Measurements from ENCODE around the gene IGFLR1. TPM values are rescaled to one million over a fixed set of nuclear protein-coding genes. Genes with fewer than 3 reads are reported as not detected.
A peak's percentile ranks its signal among the peaks of the same experiment; 100 is the strongest.

IGFLR1 gene
- total RNA-seq, 4 donors from 2014 or later: 2.0 to 14.1 (median 3.0) TPM

- no peak for DNase-seq
- Histone ChIP-seq H3K27ac (peak overlapping the region; percentile 77 to 86 (median 82)), H3K27me3 (no peaks in the 10 kb centered on the region), H3K9me3 (no peaks in the 10 kb centered on the region), H3K4me3 (peak overlapping the region; percentile 52 to 88 (median 78)), H3K4me1 (peaks cover 19 to 24% of the 10 kb centered on the region in 2 donors), H3K36me3 (peaks cover 0 to 50% of the 10 kb centered on the region in 2 donors)
- no peak for ATAC-seq
- intact Hi-C loops (cut with DNase I; ENCODE audit: low total_unique reads) (loop anchor here (1.0 to 10.0 kb wide), 5 partner anchors 37 to 1338 kb away; partner anchors contain the start of genes FXYD7, OVOL3, POLR2I and TBCB), in situ Hi-C loops (cut with MboI; ENCODE audit: low sequenced_read_pairs in 4 of 4) (no loop called here)
- no peak for TF ChIP-seq POLR2A (IDR thresholded peaks at IDR 0.05)
- no peak for TF ChIP-seq CTCF (IDR thresholded peaks at IDR 0.05 in 4 of 5, conservative IDR thresholded peaks at IDR 0.05 in 1 of 5)
Measured at GRCh38 chr19:35739275-35740107, 2.8 kb downstream of the IGFLR1 start.

DNA sequence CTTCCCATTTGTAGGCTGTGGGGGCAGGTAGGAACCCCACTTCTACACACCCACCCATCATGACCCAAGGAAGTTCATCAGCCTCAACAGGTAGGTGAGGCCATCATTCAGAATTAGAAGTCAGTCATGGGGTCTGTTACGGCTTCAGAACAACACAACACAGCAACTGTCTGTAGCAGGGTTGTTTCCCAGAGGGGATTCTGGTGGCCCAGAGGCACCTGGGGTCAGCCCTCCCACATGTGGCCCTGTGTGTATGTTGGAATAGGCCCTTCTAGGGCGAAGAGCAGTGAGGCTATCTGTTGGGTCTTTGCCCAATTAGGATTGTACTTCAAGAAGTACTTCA, 3.4 kb downstream of the IGFLR1 start:
- peaks cover 13 to 17% of the 10 kb centered on the region in 2 donors for H3K4me1 ChIP-seq

DNA sequence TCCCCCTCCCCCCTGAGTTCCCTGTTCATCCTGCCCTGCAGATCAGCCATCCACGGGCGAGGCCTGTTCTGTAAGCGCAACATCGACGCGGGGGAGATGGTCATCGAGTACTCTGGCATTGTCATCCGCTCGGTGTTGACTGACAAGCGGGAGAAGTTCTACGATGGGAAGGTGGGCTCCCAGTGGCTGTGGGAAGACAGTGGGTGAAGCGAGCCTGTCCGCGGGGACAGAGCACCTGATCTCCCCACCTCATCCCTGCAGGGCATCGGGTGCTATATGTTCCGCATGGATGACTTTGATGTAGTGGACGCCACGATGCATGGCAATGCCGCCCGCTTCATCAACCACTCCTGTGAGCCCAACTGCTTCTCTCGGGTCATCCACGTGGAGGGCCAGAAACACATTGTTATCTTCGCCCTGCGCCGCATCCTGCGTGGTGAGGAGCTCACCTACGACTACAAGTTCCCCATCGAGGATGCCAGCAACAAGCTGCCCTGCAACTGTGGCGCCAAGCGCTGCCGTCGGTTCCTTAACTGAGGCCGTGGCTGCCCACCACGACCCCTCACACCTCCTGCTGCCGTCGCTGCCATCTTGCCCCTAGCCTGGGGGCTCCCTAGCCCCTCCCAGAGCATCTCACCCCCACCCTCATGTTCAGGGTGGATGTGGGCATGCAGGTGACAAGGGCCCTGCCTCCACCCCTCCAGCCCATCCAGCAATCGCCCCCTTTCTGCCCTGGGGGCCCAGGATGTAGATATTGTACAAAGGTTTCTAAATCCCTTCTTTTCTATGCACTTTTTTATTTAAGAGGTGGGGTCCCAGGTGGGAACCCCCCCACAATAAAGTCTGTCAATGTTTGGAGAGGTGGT, 4.0 kb downstream of the IGFLR1 start:
- no peak for ATAC-seq
- Histone ChIP-seq H3K9me3 (no peaks in the 10 kb centered on the region), H3K36me3 (peaks cover 0 to 57% of the 10 kb centered on the region in 2 donors), H3K4me3 (no peak overlapping the region), H3K27me3 (no peaks in the 10 kb centered on the region), H3K27ac (no peak overlapping the region), H3K4me1 (peaks cover 12 to 16% of the 10 kb centered on the region in 2 donors)
- TF ChIP-seq CTCF (IDR thresholded peaks at IDR 0.05 in 4 of 5, conservative IDR thresholded peaks at IDR 0.05 in 1 of 5): no peak
- TF ChIP-seq POLR2A (IDR thresholded peaks at IDR 0.05): no peak
- intact Hi-C loops (cut with DNase I; ENCODE audit: low total_unique reads) (no loop called here), in situ Hi-C loops (cut with MboI; ENCODE audit: low sequenced_read_pairs in 4 of 4) (no loop called here)
- DNase-seq: no peak

More for the DNA sequence above, 3.4 kb downstream of the IGFLR1 start:
- DNase-seq (no peak), ATAC-seq (no peak)
- Histone ChIP-seq H3K27ac (peak overlapping the region in 2 of 4 donors; percentile 14 to 86), H3K36me3 (peaks cover 0 to 53% of the 10 kb centered on the region in 2 donors), H3K27me3 (no peaks in the 10 kb centered on the region), H3K9me3 (no peaks in the 10 kb centered on the region), H3K4me3 (no peak overlapping the region)
- in situ Hi-C loops (cut with MboI; ENCODE audit: low sequenced_read_pairs in 4 of 4) (no loop called here), intact Hi-C loops (cut with DNase I; ENCODE audit: low total_unique reads) (no loop called here)
- no peak for TF ChIP-seq CTCF (IDR thresholded peaks at IDR 0.05 in 4 of 5, conservative IDR thresholded peaks at IDR 0.05 in 1 of 5)
- no peak for TF ChIP-seq POLR2A (IDR thresholded peaks at IDR 0.05)

DNA sequence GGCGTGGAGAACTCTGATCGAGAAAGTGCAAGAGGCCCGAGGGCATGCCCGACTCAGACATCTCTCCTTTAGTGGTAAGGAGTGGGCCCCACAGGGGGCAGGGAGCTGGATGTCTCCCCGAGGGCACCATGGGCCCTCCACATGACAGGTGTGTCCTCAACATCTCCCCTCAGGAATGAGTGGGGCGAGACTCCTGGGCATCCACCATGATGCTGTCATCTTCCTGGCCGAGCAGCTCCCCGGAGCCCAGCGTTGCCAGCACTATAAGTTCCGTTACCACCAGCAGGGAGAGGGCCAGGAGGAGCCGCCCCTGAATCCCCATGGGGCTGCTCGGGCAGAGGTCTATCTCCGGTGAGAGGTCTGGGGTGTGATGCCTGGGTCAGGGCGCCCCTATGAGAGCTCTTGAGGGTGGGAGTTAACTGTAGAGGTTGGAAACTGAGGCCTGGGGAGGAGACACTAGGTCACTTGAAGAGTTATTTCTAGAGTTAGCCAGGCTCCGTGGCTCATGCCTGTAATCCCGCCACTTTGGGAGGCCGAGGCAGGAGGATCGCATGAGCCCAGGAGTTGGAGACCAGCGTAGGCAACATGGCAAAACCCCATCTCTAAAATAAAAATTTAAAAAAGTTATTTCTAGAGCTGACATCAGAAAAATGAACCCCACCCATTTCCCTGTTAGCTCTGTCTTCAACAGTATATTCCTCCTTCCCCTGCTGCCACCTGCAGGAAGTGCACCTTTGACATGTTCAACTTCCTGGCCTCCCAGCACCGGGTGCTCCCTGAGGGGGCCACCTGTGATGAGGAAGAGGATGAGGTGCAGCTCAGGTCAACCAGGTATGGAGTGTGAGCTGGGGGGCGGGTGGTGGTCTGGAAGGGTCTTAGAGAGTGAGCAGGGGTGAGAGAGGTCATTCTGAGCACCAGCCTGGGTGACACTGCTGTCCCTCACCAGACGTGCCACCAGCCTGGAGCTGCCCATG, 5.1 kb downstream of the IGFLR1 start:
- Histone ChIP-seq H3K9me3 (no peaks in the 10 kb centered on the region), H3K27ac (no peak overlapping the region), H3K27me3 (no peaks in the 10 kb centered on the region), H3K36me3 (peaks cover 0 to 65% of the 10 kb centered on the region in 2 donors), H3K4me3 (no peak overlapping the region), H3K4me1 (peaks cover 12 to 16% of the 10 kb centered on the region in 2 donors)
- no peak for DNase-seq
- no peak for ATAC-seq
- intact Hi-C loops (cut with DNase I; ENCODE audit: low total_unique reads) (no loop called here), in situ Hi-C loops (cut with MboI; ENCODE audit: low sequenced_read_pairs in 4 of 4) (no loop called here)
- TF ChIP-seq POLR2A (IDR thresholded peaks at IDR 0.05) (no peak), CTCF (IDR thresholded peaks at IDR 0.05 in 4 of 5, conservative IDR thresholded peaks at IDR 0.05 in 1 of 5) (no peak)
